GM12801 (cell line): ENCODE results near the gene ERC1.

ENCODE experiments used
- CTCF ChIP-seq: IDR thresholded peaks from one replicate; pipeline ENCODE4 v1.5.1; 2011; ENCODE audit warnings: control low read depth; ENCODE audit not compliant: insufficient read length; ENCODE audit errors: extremely low read depth

Gene ERC1

GRCh38 chr12:1529228-1529861 is 538.3 kb downstream of the ERC1 start:
- no peak for TF ChIP-seq CTCF

GRCh38 chr12:1529862-1530591 is 539.0 kb downstream of the ERC1 start:
- no peak for TF ChIP-seq CTCF

GRCh38 chr12:1530592-1531152 is 539.6 kb downstream of the ERC1 start:
- no peak for TF ChIP-seq CTCF

GRCh38 chr12:1531153-1531653 is 540.2 kb downstream of the ERC1 start:
- TF ChIP-seq CTCF: no peak

- no peak for TF ChIP-seq CTCF
Measured at GRCh38 chr12:1531654-1532374, 540.8 kb downstream of the ERC1 start.

GRCh38 chr12:1532375-1533165 is 541.5 kb downstream of the ERC1 start:
- no peak for TF ChIP-seq CTCF
